HG03342 (cell line): Measurements from ENCODE around the gene TTYH1.
"Not testable (repeated sequence)": the region's sequence is repeated elsewhere in the genome, so short reads cannot be mapped to it uniquely, and the experiment has no call there.

Source experiments
- ATAC-seq: cut with Tn5 transposase; IDR thresholded peaks from one replicate; pipeline ENCODE4 v1.9.1; 2021; ENCODE audit warnings: mild to moderate bottlenecking, moderate library complexity; ENCODE audit not compliant: unreplicated experiment

Gene TTYH1

GRCh38 chr19:54458648-54459281 is 43.5 kb downstream of the TTYH1 start:
- no peak for ATAC-seq

GRCh38 chr19:54459282-54460229 is 44.3 kb downstream of the TTYH1 start:
- ATAC-seq = no peak

GRCh38 chr19:54460230-54461005 is 45.2 kb downstream of the TTYH1 start:
- no peak for ATAC-seq

GRCh38 chr19:54461210-54461609 is 45.9 kb downstream of the TTYH1 start:
- ATAC-seq = no peak

- no peak for ATAC-seq
These were observed 46.3 kb downstream of the TTYH1 start for GRCh38 chr19:54461613-54462012.

GRCh38 chr19:54462047-54462654 is 46.9 kb downstream of the TTYH1 start:
- ATAC-seq = no peak

GRCh38 chr19:54462655-54463530 is 47.6 kb downstream of the TTYH1 start:
- ATAC-seq = peak; percentile 4

GRCh38 chr19:54463531-54464043 is 48.3 kb downstream of the TTYH1 start, which contains the start of gene LENG9:
Gene LENG9 (minus strand): TSS chr19:54463778. CDS start chr19:54463526, 252 bp downstream.
- peak; percentile 58 for ATAC-seq

GRCh38 chr19:54464044-54464629 is 48.9 kb downstream of the TTYH1 start:
- ATAC-seq = peak; percentile 43

- ATAC-seq = peak; percentile 39
These were observed 49.6 kb downstream of the TTYH1 start for GRCh38 chr19:54464630-54465425.

- no peak for ATAC-seq
These were observed 50.3 kb downstream of the TTYH1 start for GRCh38 chr19:54465426-54466109.

GRCh38 chr19:54466110-54466480 is 50.8 kb downstream of the TTYH1 start:
- not testable (repeated sequence) for ATAC-seq

- ATAC-seq = no peak
These were observed 54.3 kb downstream of the TTYH1 start for GRCh38 chr19:54469496-54469934.

- ATAC-seq = no peak
These were observed 55.1 kb downstream of the TTYH1 start for GRCh38 chr19:54470276-54470887.

GRCh38 chr19:54470991-54471782 is 55.9 kb downstream of the TTYH1 start:
- ATAC-seq = no peak

- no peak for ATAC-seq
These were observed 58.0 kb downstream of the TTYH1 start, which contains the start of gene CDC42EP5 for GRCh38 chr19:54473071-54473891. Gene CDC42EP5 (minus strand): TSS chr19:54473296. CDS start chr19:54465547, 7,749 bp downstream.
